NCI-H460 (cell line): ENCODE data around the gene CCDC51. TPM values are rescaled to one million over a fixed set of nuclear protein-coding genes. Genes with fewer than 3 reads are reported as not detected.
"Not testable (repeated sequence)": the region's sequence is repeated elsewhere in the genome, so short reads cannot be mapped to it uniquely, and the experiment has no call there.

Experiments used
- DNase-seq: peaks from one replicate; pipeline ENCODE4 v3.0.0-alpha.2; 2016; ENCODE audit warnings: low read depth; ENCODE audit errors: extremely low read depth
- total RNA-seq: library from RNA; depleted of rRNA; stranded (reverse); fragments of >200 nt; shearing (Covaris generic); gene quantifications from 2 replicates; pipeline ENCODE4 v1.2.3, GENCODE V29; 2014

CCDC51 gene
- total RNA-seq, 1 experiment from 2014 or later: 20.5 TPM

GRCh38 chr3:48409291-48410201 is 30.4 kb downstream of the CCDC51 start:
- no peak for DNase-seq

- DNase-seq: no peak
Observed at GRCh38 chr3:48408823-48409281, 31.1 kb downstream of the CCDC51 start.

GRCh38 chr3:48407542-48408099 is 32.3 kb downstream of the CCDC51 start:
- DNase-seq: no peak

GRCh38 chr3:48406443-48407431 is 33.2 kb downstream of the CCDC51 start:
- no peak for DNase-seq

- no peak for DNase-seq
Observed at GRCh38 chr3:48405971-48406370, 33.9 kb downstream of the CCDC51 start.

- no peak for DNase-seq
Observed at GRCh38 chr3:48405343-48405881, 34.5 kb downstream of the CCDC51 start.

- DNase-seq: no peak
Observed at GRCh38 chr3:48404440-48405342, 35.2 kb downstream of the CCDC51 start.

GRCh38 chr3:48403533-48404439 is 36.1 kb downstream of the CCDC51 start:
- DNase-seq: no peak

GRCh38 chr3:48402907-48403306 is 37.0 kb downstream of the CCDC51 start:
- no peak for DNase-seq

GRCh38 chr3:48402281-48402732 is 37.6 kb downstream of the CCDC51 start:
- peak; percentile 2 for DNase-seq

- DNase-seq: not testable (repeated sequence)
Observed at GRCh38 chr3:48401434-48401901, 38.5 kb downstream of the CCDC51 start.

GRCh38 chr3:48400824-48401433 is 39.0 kb downstream of the CCDC51 start:
- DNase-seq: peak; percentile 58

GRCh38 chr3:48399387-48400172 is 40.3 kb downstream of the CCDC51 start:
- no peak for DNase-seq

- DNase-seq: no peak
Observed at GRCh38 chr3:48398701-48399386, 41.1 kb downstream of the CCDC51 start.

- DNase-seq: no peak
Observed at GRCh38 chr3:48397767-48398681, 41.9 kb downstream of the CCDC51 start.
